Measurements from ENCODE around the gene IREB2.

DNA sequence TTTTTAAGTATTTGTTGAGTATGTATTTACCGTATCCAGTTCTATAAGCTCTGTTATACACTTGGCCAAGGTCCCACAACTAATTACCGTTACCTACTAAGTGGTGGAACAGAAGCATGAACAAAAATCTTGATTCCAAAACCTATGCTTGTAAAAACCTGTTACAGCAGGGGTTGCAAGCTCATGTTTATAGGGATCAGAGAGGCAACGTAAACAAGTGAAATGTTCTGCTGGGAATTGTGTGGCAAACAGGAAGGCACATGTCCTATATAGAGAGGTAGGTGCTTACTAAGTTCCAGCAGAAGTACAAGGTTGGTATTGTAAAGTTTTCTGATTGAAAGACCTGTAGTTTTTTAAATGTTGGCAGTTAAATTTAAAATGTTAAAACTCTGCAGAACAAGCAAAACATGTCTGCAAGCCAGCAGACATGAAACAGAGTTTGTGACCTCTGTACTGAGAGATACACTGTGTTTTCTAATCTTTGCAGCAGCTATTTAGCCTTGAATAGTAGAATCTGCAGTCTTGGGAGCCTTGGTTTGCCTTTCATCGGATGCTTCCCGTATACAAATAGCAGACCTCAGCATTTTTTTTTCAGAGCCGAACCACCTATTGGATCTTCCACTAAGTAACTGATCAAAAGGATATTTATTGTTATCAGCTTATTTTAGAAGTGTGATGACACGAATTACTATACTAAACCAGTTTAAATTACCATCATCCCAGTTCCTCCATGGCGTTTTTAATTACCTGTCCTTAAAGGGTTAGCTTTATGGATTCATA lies 11.4 kb downstream of the IREB2 start:
- no peak for TF ChIP-seq EZH2 (IDR thresholded peaks at IDR 0.05; ENCODE audit: borderline replicate concordance, low read length)
- TF ChIP-seq, protein P1, sequence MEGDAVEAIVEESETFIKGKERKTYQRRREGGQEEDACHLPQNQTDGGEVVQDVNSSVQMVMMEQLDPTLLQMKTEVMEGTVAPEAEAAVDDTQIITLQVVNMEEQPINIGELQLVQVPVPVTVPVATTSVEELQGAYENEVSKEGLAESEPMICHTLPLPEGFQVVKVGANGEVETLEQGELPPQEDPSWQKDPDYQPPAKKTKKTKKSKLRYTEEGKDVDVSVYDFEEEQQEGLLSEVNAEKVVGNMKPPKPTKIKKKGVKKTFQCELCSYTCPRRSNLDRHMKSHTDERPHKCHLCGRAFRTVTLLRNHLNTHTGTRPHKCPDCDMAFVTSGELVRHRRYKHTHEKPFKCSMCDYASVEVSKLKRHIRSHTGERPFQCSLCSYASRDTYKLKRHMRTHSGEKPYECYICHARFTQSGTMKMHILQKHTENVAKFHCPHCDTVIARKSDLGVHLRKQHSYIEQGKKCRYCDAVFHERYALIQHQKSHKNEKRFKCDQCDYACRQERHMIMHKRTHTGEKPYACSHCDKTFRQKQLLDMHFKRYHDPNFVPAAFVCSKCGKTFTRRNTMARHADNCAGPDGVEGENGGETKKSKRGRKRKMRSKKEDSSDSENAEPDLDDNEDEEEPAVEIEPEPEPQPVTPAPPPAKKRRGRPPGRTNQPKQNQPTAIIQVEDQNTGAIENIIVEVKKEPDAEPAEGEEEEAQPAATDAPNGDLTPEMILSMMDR (conservative IDR thresholded peaks at IDR 0.05 in 1 of 2, IDR thresholded peaks at IDR 0.05 in 1 of 2; ENCODE audit: extremely low read depth in 1 of 2, insufficient read depth in 1 of 2, low read depth in 1 of 2, low read length in 2 of 2): no peak

Measured in mammary epithelial cell (primary cell).